DOHH2 (cell line): ENCODE results near the gene RDM1.

Experiments used
- CTCF ChIP-seq: fragments of 200-600 bp; sonication (generic); IDR thresholded peaks from one replicate; pipeline ENCODE4 v1.5.1; 2014; ENCODE audit warnings: antibody characterized with exemption, mild to moderate bottlenecking, low read depth, low read length; ENCODE audit not compliant: poor library complexity, severe bottlenecking
- EZH2phosphoT487 ChIP-seq: fragments of 200-600 bp; sonication (generic); IDR thresholded peaks from 2 replicates; pipeline ENCODE4 v1.6.1; 2017; ENCODE audit warnings: borderline replicate concordance, mild to moderate bottlenecking, antibody characterized with exemption, low read length, moderate library complexity, mixed read lengths

GRCh38 chr17:35943537-35943936 is 13.0 kb upstream of the RDM1 start, which contains the start of gene LYZL6:
- TF ChIP-seq CTCF = no peak
- TF ChIP-seq EZH2phosphoT487 = no peak
